HFF-Myc (cell line): Measurements from ENCODE around the gene RING1.

Source experiments
- DNase-seq: peaks from one replicate; pipeline ENCODE4 v3.0.0-alpha.2; 2011; ENCODE audit warnings: low read depth; ENCODE audit errors: extremely low read depth
- H3K4me3 ChIP-seq: replicated peaks from 2 replicates; pipeline ENCODE4 v1.5.1; 2011; ENCODE audit warnings: low read depth, mild to moderate bottlenecking, control low read depth, low read length
- TF ChIP-seq, protein P1 (sequence below): IDR thresholded peaks from 2 replicates; pipeline ENCODE4 v1.5.1; 2012; ENCODE audit warnings: mild to moderate bottlenecking, low read depth, low read length, control low read depth; ENCODE audit errors: missing control alignments

Gene RING1

DNA sequence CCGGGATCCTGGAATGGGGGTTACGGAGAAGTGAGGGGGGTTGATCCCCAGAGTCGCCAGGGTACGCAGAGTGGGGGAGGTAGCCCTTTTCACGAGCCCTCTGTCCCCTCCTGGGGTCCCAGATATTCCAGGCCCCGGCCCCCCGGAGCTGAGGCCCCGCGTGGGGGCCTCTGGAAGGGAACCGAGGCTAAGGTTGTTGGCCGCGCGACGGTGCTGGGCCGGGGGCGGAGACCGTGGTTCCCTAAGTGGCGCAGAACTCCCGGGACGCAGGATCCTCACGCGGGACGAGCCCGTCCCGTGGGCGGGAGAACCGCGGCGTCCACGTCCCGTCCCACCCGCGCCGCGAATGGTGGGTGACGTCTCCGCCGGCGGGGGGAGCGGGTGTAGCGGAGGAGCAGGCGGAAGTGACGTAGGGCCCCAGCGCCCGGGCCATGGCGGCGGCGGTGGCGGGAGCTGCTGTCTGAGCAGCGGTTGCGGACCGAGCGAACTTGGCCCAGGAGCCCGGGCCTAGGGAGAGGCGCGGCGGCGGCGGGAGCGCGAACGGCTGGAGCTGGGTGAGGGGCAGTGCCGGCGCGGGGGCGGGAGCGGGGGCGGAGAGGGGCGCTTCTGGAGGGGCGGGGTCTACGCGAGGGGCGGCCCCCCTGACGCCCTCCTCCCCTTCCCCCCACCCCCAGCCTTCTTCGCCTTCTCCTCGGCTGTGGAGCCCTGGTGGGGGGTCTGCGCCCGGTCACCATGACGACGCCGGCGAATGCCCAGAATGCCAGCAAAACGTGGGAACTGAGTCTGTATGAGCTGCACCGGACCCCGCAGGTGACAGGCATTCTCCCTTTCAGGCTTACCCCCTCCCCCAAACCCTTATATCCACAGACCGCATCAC is at the start of gene RING1:
TSS of gene RING1 (plus strand) at position 410 of the 877 bp plus-strand sequence. CDS start at position 733, 323 bp downstream.
- peak within 1 kb of the TSS; percentile 94 for H3K4me3 ChIP-seq
- TF ChIP-seq, protein P1, sequence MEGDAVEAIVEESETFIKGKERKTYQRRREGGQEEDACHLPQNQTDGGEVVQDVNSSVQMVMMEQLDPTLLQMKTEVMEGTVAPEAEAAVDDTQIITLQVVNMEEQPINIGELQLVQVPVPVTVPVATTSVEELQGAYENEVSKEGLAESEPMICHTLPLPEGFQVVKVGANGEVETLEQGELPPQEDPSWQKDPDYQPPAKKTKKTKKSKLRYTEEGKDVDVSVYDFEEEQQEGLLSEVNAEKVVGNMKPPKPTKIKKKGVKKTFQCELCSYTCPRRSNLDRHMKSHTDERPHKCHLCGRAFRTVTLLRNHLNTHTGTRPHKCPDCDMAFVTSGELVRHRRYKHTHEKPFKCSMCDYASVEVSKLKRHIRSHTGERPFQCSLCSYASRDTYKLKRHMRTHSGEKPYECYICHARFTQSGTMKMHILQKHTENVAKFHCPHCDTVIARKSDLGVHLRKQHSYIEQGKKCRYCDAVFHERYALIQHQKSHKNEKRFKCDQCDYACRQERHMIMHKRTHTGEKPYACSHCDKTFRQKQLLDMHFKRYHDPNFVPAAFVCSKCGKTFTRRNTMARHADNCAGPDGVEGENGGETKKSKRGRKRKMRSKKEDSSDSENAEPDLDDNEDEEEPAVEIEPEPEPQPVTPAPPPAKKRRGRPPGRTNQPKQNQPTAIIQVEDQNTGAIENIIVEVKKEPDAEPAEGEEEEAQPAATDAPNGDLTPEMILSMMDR = no peak
- no peak for DNase-seq

DNA sequence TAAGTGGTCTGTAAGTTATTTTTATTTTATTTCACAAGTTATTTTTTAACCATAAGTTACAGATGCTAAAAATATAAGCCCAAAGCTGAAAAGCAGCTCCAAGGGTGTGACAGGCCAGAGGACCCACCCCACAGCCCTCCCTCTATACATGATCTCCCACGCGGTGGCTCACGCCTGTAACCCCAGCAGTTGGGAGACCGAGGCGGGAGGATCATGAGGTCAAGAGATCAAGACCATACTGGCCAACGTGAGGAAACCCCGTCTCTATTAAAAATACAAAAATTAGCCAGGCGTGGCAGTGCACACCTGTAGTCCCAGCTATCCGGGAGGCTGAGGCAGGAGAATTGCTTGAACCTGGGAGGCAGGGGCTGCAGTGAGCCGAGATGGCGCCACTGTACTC is 48.2 kb upstream of the RING1 start:
- TF ChIP-seq, protein P1 = no peak
- no peak for DNase-seq
- H3K4me3 ChIP-seq = no peak overlapping the region

DNA sequence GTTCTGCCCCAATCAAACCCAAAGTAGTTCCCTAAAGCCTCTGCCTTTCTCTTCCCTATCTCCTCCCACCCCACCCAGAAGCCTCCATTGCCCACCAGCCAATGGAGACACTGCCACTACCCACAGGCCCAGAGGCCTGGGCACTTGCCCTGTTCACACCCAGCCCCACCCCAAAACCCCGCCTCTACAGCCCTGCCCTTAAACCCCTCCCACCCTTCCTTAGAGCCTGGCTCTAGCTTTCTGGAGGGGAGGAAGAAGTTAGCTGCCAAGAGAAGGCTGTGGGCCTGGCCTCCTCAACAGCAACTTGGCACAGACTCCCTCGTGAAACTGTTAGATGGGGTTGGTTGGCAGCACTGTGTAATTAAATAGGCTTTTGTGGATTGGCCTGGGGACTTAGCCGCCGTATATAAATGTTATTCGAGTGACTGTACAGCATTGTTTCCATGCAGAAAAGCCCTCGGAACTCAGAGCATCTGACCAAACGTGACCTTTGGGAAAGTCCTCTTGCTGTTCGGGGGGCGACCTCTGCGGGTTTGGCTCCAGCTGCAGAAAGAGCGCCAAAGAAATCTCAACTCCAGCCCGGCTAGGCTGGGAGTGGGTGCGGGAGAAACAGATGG is 47.5 kb upstream of the RING1 start:
- TF ChIP-seq, protein P1 = no peak
- peak; percentile 33 for DNase-seq
- H3K4me3 ChIP-seq = no peak overlapping the region

DNA sequence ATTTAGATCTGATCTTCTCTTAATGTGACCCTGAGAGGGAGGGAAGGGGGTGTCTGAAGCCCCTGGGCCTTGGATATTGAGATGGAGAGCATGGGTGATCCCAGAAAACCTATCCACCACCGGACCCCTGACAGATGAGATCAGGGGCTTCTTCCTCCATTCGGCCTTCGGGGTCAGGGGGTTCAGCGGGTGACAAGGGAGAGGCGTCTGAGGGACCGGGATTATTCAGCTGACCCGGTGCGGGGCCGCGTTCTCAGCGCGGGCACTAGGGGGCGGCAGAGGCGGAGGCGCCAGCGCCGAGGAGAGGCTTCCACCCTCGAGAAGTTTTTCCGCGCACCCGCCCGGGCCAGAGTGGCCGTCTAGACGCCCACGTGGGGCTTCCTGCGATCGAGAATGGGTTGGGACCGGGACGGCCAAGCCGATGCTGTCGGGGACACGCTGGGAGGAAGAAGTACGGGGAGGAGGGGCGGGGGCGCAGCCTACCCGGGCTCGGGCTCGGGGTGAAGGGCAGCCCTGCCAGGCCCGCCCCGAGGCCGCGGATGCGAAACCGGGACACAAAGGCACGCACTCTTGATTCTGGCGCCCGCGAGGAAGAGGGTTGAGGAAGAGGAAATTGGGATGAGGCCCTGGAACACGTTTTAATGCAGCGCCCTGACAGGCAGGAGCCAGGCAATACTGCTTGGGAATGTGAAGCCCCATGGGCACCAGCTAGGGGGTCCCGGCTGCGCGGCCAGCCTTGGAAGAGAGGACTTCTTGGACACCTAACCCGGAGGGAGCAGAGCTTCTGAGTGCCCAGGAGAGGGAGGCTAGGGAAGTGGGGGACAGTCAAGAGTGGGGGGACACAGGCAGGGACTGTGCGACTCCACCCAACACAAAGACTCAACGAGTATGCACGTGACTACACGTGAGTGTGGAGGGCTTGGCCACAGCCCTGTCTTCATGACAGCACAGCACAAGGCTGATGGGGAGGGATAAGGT is 46.7 kb upstream of the RING1 start:
- TF ChIP-seq, protein P1 = peak; percentile 93
- peak; percentile 20 for DNase-seq
- peak overlapping the region; percentile 39 for H3K4me3 ChIP-seq

DNA sequence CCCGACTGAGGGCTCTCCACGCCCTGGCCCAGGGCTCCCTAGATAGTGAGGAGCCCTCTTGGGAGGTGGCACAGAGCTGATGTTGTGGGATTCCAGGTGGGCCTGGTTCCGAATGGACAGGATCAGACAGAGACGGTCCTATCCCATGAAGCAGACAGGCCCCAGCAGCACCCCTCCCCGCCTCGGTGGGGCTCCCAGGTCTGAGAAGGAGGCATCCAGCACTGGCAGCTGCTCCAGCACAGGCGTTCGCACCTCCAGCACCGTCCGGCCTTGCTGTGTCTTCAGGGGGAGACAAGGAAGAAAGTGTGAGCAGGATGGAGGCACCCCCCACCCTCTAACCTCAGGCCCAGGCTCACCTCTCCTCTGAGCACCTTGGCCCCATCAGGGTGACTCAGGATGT is 44.8 kb upstream of the RING1 start:
- no peak for DNase-seq
- no peak overlapping the region for H3K4me3 ChIP-seq
- TF ChIP-seq, protein P1 = no peak

DNA sequence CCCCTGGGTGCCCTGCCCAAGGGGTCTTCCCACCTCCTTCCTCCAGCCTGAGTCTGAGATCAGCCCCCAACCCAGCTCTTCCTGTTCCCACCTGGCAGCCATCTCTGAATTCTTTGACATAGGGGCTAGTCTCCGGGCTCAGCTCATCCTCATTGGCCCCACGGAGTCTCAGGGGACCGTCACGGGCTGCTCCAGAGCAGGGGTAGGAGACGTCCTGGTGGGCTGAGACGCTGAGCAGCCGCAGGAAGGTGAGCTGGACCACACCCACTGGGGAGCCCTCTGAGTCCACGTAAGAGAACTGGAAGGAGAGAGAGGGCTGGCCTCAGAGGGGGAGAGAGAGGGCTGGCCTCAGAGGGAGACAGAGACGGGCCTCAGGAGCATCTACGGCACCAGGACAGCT is 44.1 kb upstream of the RING1 start:
- TF ChIP-seq, protein P1 = no peak
- DNase-seq = no peak
- no peak overlapping the region for H3K4me3 ChIP-seq
